Body of pancreas (tissue), 4 donors: ENCODE results near the gene FAN1. TPM values are rescaled to one million over a fixed set of nuclear protein-coding genes. Genes with fewer than 3 reads are reported as not detected.

Experiments used
- ATAC-seq: fragments of 150-250 bp; one replicate; pipeline ENCODE4 v1.9.1; 2016
- DNase-seq, 4 donors: peaks; one replicate each; pipeline ENCODE4 v3.0.0-alpha.2; 2019
- H3K27ac ChIP-seq, 4 donors: fragments of 200-600 bp; sonication (generic); 1 replicate in 3 of 4; 2 replicates in 1 of 4; pipeline versions ENCODE4 v1.5.1 to v1.6.1; 2016 to 2019; ENCODE audit warnings: mild to moderate bottlenecking in 1 of 4, mixed read lengths in 1 of 4, moderate library complexity in 1 of 4
- H3K27me3 ChIP-seq, 2 donors: fragments of 200-600 bp; sonication (generic); one replicate each; pipeline ENCODE4 v1.6.0; 2016; ENCODE audit warnings: mild to moderate bottlenecking in 1 of 2
- H3K36me3 ChIP-seq, 2 donors: fragments of 200-600 bp; sonication (generic); replicated peaks in 1 of 2; 2 replicates each; pipeline ENCODE4 v1.5.1; 2016; ENCODE audit warnings: low read depth in 2 of 2; ENCODE audit not compliant: insufficient read depth in 1 of 2
- H3K4me1 ChIP-seq: fragments of 200-600 bp; sonication (generic); one replicate; pipeline ENCODE4 v1.6.0; 2016
- H3K4me3 ChIP-seq, 2 donors: fragments of 200-600 bp; sonication (generic); 1 replicate in 1 of 2; 2 replicates in 1 of 2; pipeline ENCODE4 v1.5.1; 2016 to 2019
- H3K9me3 ChIP-seq, 3 donors: fragments of 200-600 bp; sonication (generic); 1 replicate in 2 of 3; 2 replicates in 1 of 3; pipeline ENCODE4 v1.5.1; 2016
- POLR2A ChIP-seq, 3 donors: fragments of 450-650 bp; IDR thresholded peaks; one replicate each; pipeline ENCODE4 v1.6.1; 2016; ENCODE audit warnings: antibody characterized with exemption in 3 of 3, mild to moderate bottlenecking in 2 of 3
- WGBS, 2 donors: methylation state at CpG; one replicate each; pipeline ENCODE4 v1.1.5; 2017; 5-methylcytosine and 5-hydroxymethylcytosine counted together
- intact Hi-C: fragments of 100-400 bp; cut with DNase I; formaldehyde crosslinking; loops from one replicate; pipeline ENCODE4 v1.15.1; 2023
- total RNA-seq, 2 donors: library from RNA; depleted of rRNA; stranded (reverse); fragments of >200 nt; gene quantifications; one replicate each; pipeline ENCODE4 v1.1.0, GENCODE V29; 2016
- TF ChIP-seq, protein P1 (sequence below), 7 experiments: fragments of 450-650 bp in 4 of 7; fragments of 200-600 bp in 3 of 7; sonication (generic) in 3 of 7; IDR thresholded peaks; one replicate each; pipeline ENCODE4 v1.5.1; 2016 to 2019; ENCODE audit warnings: antibody characterized with exemption in 7 of 7

The FAN1 gene
- total RNA-seq, 2 donors from 2014 or later = 12.5 to 20.2 TPM

DNA sequence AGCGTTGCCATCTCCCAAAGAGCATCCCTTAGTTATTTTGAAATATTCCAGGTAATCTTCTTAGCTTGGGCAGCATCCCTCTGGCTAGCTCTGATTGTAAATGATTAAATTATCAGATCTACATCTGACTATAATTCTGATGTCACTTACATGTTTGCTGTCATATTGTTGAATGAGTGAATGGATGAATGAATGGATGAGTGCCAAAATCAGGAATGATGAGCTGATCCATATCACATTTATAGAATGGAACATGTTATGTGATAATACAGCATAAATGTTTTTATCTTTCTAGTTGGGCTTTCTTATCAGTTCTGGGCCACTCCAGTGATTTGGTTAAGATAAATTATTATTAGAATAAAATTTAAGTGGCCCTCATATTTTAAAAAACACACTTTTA lies 14.0 kb downstream of the FAN1 start:
- 81 to 88% methylated on average over 1 of the region's 1 CpG for WGBS, 2 donors
- TF ChIP-seq, protein P1, sequence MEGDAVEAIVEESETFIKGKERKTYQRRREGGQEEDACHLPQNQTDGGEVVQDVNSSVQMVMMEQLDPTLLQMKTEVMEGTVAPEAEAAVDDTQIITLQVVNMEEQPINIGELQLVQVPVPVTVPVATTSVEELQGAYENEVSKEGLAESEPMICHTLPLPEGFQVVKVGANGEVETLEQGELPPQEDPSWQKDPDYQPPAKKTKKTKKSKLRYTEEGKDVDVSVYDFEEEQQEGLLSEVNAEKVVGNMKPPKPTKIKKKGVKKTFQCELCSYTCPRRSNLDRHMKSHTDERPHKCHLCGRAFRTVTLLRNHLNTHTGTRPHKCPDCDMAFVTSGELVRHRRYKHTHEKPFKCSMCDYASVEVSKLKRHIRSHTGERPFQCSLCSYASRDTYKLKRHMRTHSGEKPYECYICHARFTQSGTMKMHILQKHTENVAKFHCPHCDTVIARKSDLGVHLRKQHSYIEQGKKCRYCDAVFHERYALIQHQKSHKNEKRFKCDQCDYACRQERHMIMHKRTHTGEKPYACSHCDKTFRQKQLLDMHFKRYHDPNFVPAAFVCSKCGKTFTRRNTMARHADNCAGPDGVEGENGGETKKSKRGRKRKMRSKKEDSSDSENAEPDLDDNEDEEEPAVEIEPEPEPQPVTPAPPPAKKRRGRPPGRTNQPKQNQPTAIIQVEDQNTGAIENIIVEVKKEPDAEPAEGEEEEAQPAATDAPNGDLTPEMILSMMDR (IDR thresholded peaks at IDR 0.05) = no peak
- no peak for TF ChIP-seq POLR2A (IDR thresholded peaks at IDR 0.05)
- DNase-seq = no peak
- intact Hi-C loops = no loop called here
- Histone ChIP-seq H3K36me3 (peaks cover 5 to 33% of the 10 kb centered on the region in 2 donors), H3K27ac (no peak overlapping the region), H3K4me1 (no peaks in the 10 kb centered on the region), H3K27me3 (no peaks in the 10 kb centered on the region), H3K9me3 (no peaks in the 10 kb centered on the region), H3K4me3 (no peak overlapping the region)
- ATAC-seq = no peak

DNA sequence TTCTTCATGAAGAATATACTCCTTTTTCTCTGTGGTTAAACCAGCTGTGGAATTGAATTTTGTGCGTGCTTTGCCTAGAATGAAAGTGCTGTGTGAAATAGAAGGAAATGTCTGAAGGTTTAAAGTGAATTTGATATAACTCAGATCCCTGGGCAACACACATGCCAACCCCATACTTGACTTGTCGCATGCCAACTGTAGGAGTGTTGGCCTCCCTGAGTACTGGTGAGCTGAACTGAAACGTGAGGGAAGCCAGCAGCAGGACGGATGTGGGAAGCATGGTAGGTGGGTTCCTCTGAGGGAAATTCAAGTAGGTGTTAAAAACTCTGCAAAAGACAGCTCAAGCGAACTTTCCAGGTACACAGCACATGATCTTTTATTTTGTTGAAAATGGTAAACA lies 14.7 kb downstream of the FAN1 start:
- TF ChIP-seq, protein P1 (IDR thresholded peaks at IDR 0.05) = no peak
- TF ChIP-seq POLR2A (IDR thresholded peaks at IDR 0.05) = no peak

DNA sequence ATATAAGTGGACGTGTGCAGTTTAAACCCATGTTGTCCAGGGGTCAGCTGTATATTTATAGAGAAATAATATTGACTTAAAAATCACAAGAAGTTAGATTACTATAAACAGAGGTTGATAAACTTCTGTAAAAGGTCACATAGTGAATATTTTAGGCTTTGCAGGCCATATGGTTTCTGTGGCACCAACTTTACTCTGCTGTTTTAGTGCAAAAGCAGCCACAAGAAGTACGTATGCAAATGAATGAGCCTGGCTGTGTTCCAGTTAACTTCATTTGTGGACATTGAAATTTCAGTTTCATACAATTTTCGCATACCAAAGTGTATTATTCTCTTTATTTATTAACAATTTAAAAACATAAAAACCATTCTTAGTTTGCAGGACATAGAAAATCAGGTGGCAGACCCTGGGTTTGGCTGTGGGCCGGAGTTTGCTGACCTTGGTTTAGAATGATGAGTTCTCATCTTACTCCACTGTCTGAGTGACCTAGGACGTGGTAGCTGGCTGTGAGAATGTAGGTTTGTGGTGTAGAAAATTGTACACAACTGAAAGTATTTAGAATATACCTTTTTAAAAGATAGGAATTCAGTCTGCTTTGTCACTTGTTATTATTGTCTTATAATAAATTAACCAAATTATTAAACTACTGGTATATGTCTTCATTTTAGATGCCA lies 16.3 kb downstream of the FAN1 start:
- DNase-seq (no peak), ATAC-seq (no peak)
- TF ChIP-seq, protein P1 (IDR thresholded peaks at IDR 0.05) = no peak
- TF ChIP-seq POLR2A (IDR thresholded peaks at IDR 0.05) = no peak
- intact Hi-C loops = no loop called here
- Histone ChIP-seq H3K9me3 (no peaks in the 10 kb centered on the region), H3K27me3 (no peaks in the 10 kb centered on the region), H3K4me3 (no peak overlapping the region), H3K27ac (no peak overlapping the region), H3K36me3 (peaks cover 7 to 39% of the 10 kb centered on the region in 2 donors), H3K4me1 (no peaks in the 10 kb centered on the region)
- 79 to 82% methylated on average over 5 of the region's 5 CpGs for WGBS, 2 donors

More for the DNA sequence above, 14.7 kb downstream of the FAN1 start:
- no peak overlapping the region for H3K4me3 ChIP-seq
- no peaks in the 10 kb centered on the region for H3K27me3 ChIP-seq
- H3K4me1 ChIP-seq = no peaks in the 10 kb centered on the region
- no peaks in the 10 kb centered on the region for H3K9me3 ChIP-seq
- 90 to 94% methylated on average over 5 of the region's 5 CpGs for WGBS, 2 donors
- H3K27ac ChIP-seq = no peak overlapping the region
- DNase-seq (no peak), ATAC-seq (no peak)
- intact Hi-C loops = no loop called here
- peaks cover 5 to 37% of the 10 kb centered on the region in 2 donors for H3K36me3 ChIP-seq

DNA sequence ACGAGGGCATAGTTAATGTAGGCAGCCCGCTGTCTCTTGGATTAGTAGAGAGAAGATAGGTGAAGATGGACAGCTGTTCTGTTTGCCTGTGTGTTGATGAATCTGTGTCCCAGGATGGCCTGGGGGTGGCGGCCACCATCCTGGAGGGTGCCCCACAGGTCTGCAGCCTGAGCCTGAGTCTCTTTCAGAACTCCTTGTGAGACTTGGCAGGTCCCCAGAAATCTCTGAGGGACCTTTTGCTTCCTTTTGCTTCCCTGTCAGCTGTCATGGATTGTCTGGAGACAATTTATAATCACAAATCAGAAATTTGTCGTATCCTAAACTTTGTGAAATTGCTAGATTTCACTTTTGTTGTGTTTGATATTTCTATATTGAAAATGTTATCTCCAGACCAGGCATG lies 17.4 kb downstream of the FAN1 start:
- no peaks in the 10 kb centered on the region for H3K27me3 ChIP-seq
- no peak overlapping the region for H3K4me3 ChIP-seq
- no peaks in the 10 kb centered on the region for H3K4me1 ChIP-seq
- DNase-seq (no peak), ATAC-seq (no peak)
- TF ChIP-seq, protein P1 (IDR thresholded peaks at IDR 0.05) = no peak
- TF ChIP-seq POLR2A (IDR thresholded peaks at IDR 0.05) = no peak
- no peak overlapping the region for H3K27ac ChIP-seq
- intact Hi-C loops = no loop called here
- WGBS, 2 donors = 72 to 83% methylated on average over 1 to 4 of the region's 4 CpGs
- H3K9me3 ChIP-seq = no peaks in the 10 kb centered on the region
- peaks cover 9 to 40% of the 10 kb centered on the region in 2 donors for H3K36me3 ChIP-seq
